GM20000 (cell line): Measurements from ENCODE around the gene FOXM1.

Experiments
- DNase-seq: peaks from one replicate; pipeline ENCODE4 v3.0.0; 2012; ENCODE audit warnings: low spot score
- CTCF ChIP-seq: IDR thresholded peaks from 2 replicates; pipeline ENCODE4 v1.5.1; 2012; ENCODE audit warnings: mild to moderate bottlenecking, control low read depth; ENCODE audit errors: extremely low read depth, missing control alignments

Gene FOXM1

GRCh38 chr12:2813214-2814185 lies 63.5 kb downstream of the FOXM1 start:
- TF ChIP-seq CTCF: peak; percentile 75
- DNase-seq: peak; percentile 73

- DNase-seq: peak; percentile 92
- TF ChIP-seq CTCF: no peak
Measured at GRCh38 chr12:2812290-2813213, 64.4 kb downstream of the FOXM1 start, which contains the start of gene ITFG2. ITFG2 (plus strand) TSS chr12:2812668; CDS start chr12:2812761, 93 bp downstream.

GRCh38 chr12:2811801-2812200 lies 65.2 kb downstream of the FOXM1 start:
- TF ChIP-seq CTCF: no peak

More at GRCh38 chr12:2811801-2812200, 65.2 kb downstream of the FOXM1 start:
- no peak for DNase-seq
